Parathyroid adenoma (tissue), 2 donors: ENCODE results near the gene MBNL1.

Experiments used
- H2AFZ ChIP-seq: fragments of 300-600 bp; sonication (generic); one replicate; pipeline ENCODE4 v1.7.0; 2017; ENCODE audit warnings: antibody characterized with exemption, mild to moderate bottlenecking
- H3K27ac ChIP-seq: fragments of 300-600 bp; sonication (generic); one replicate; pipeline ENCODE4 v1.7.0; 2017
- H3K27me3 ChIP-seq: fragments of 300-600 bp; sonication (generic); one replicate; pipeline ENCODE4 v1.7.0; 2017; ENCODE audit warnings: low read length; ENCODE audit not compliant: control insufficient read depth, insufficient read depth
- H3K36me3 ChIP-seq: fragments of 300-600 bp; sonication (generic); one replicate; pipeline ENCODE4 v1.7.0; 2017; ENCODE audit warnings: low read length; ENCODE audit not compliant: control insufficient read depth, insufficient read depth
- H3K4me1 ChIP-seq: fragments of 300-600 bp; sonication (generic); one replicate; pipeline ENCODE4 v1.7.0; 2017; ENCODE audit warnings: control low read depth
- H3K4me2 ChIP-seq: fragments of 300-600 bp; sonication (generic); one replicate; pipeline ENCODE4 v1.7.0; 2017; ENCODE audit warnings: low read length
- H3K4me3 ChIP-seq: fragments of 300-600 bp; sonication (generic); one replicate; pipeline ENCODE4 v1.7.0; 2017; ENCODE audit warnings: low read depth, low read length
- H3K79me2 ChIP-seq: fragments of 300-600 bp; sonication (generic); one replicate; pipeline ENCODE4 v1.7.0; 2017; ENCODE audit warnings: control low read depth
- H3K9ac ChIP-seq: fragments of 300-600 bp; sonication (generic); one replicate; pipeline ENCODE4 v1.7.0; 2017; ENCODE audit warnings: mild to moderate bottlenecking
- H3K9me3 ChIP-seq: fragments of 300-600 bp; sonication (generic); one replicate; pipeline ENCODE4 v1.7.0; 2017; ENCODE audit warnings: low read length; ENCODE audit not compliant: control insufficient read depth
- CTCF ChIP-seq: fragments of 300-600 bp; sonication (generic); IDR thresholded peaks from one replicate; pipeline ENCODE4 v1.7.0; 2017; ENCODE audit warnings: antibody characterized with exemption, mild to moderate bottlenecking
- donor health status: primary hyperparathyroidism.

The MBNL1 gene

DNA sequence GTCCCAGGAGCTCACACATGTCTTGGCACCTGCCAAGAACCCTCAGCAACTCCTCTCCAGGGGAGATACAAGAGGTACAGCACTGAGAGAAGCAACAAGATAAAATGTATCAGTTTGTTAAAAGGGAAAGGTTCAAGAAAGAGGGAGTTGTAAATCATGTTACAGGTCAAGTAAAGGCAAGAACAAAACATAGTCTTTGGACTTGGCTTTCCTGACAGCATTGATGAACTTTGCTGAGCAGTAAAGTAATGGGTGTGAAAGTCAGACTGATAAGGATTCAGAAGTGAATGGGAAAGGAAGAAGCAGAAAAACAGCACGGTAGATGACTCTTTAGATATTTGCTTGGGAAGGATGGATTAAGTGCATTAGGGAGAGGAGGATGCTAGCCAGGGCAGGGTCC lies 27.1 kb downstream of the MBNL1 start:
- Histone ChIP-seq H2AFZ (no peak overlapping the region), H3K79me2 (peaks cover 17% of the 10 kb centered on the region), H3K9ac (no peak overlapping the region), H3K4me3 (no peak overlapping the region), H3K4me2 (no peak overlapping the region), H3K36me3 (no peaks in the 10 kb centered on the region), H3K4me1 (no peaks in the 10 kb centered on the region), H3K9me3 (no peaks in the 10 kb centered on the region), H3K27me3 (no peaks in the 10 kb centered on the region), H3K27ac (no peak overlapping the region)
- no peak for TF ChIP-seq CTCF

DNA sequence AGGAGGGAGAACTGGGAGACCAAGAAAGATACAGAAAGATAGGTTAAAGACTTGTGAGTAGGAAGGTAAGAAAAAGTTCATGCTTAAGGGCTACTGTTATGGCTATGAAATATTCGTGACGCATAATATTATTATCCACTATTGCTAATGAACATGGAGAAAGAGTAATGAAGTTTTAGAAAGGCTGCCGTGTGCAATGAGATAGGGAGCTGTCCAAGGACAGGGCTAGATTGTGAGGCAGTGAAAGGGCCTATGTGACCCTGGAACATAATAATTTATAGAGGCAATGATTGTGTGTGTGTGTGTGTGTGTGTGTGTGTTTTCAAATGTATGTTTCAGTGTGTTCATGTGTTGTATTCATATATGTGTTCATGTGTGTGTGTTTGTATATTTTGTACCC lies 27.7 kb downstream of the MBNL1 start:
- no peaks in the 10 kb centered on the region for H3K36me3 ChIP-seq
- no peak overlapping the region for H3K4me2 ChIP-seq
- no peaks in the 10 kb centered on the region for H3K9me3 ChIP-seq
- no peak overlapping the region for H3K4me3 ChIP-seq
- H2AFZ ChIP-seq: no peak overlapping the region
- no peaks in the 10 kb centered on the region for H3K4me1 ChIP-seq
- TF ChIP-seq CTCF: no peak
- no peak overlapping the region for H3K9ac ChIP-seq
- H3K27me3 ChIP-seq: no peaks in the 10 kb centered on the region
- H3K27ac ChIP-seq: no peak overlapping the region
- peaks cover 15% of the 10 kb centered on the region for H3K79me2 ChIP-seq

DNA sequence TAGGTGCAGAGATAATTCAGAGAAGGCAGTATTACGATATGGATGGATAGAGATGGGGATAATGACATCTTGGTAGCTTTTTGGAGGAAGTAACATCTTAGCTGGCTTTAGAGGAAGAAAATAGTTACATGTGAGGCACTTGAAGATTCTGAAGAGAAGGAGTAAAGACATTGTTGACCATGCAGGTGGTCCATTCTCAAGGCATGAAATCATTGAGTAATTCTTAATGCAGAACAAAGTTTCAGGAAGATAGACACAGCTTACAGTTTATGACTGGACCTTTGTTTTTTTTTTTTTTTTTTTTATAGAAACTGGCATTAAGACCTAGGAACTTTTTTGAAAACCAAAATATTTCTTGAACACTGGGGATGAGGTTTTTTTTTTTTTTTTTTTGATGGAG lies 28.2 kb downstream of the MBNL1 start:
- Histone ChIP-seq H3K27me3 (no peaks in the 10 kb centered on the region), H3K4me3 (no peak overlapping the region), H3K9me3 (no peaks in the 10 kb centered on the region), H2AFZ (no peak overlapping the region), H3K27ac (no peak overlapping the region), H3K9ac (no peak overlapping the region), H3K36me3 (no peaks in the 10 kb centered on the region), H3K79me2 (peaks cover 9% of the 10 kb centered on the region), H3K4me2 (no peak overlapping the region), H3K4me1 (no peaks in the 10 kb centered on the region)
- no peak for TF ChIP-seq CTCF

- H3K36me3 ChIP-seq: no peaks in the 10 kb centered on the region
- H3K27ac ChIP-seq: peak overlapping the region; percentile 70
- H2AFZ ChIP-seq: peak overlapping the region; percentile 77
- no peaks in the 10 kb centered on the region for H3K9me3 ChIP-seq
- no peak for TF ChIP-seq CTCF
- peaks cover 5% of the 10 kb centered on the region for H3K79me2 ChIP-seq
- no peaks in the 10 kb centered on the region for H3K27me3 ChIP-seq
- peak overlapping the region; percentile 46 for H3K4me3 ChIP-seq
- no peak overlapping the region for H3K9ac ChIP-seq
- H3K4me2 ChIP-seq: peak overlapping the region; percentile 68
- H3K4me1 ChIP-seq: no peaks in the 10 kb centered on the region
These were observed 29.9 kb downstream of the MBNL1 start for GRCh38 chr3:152298393-152299248.
